Measurements from ENCODE around the gene GOLGA3.

GOLGA3 gene

DNA sequence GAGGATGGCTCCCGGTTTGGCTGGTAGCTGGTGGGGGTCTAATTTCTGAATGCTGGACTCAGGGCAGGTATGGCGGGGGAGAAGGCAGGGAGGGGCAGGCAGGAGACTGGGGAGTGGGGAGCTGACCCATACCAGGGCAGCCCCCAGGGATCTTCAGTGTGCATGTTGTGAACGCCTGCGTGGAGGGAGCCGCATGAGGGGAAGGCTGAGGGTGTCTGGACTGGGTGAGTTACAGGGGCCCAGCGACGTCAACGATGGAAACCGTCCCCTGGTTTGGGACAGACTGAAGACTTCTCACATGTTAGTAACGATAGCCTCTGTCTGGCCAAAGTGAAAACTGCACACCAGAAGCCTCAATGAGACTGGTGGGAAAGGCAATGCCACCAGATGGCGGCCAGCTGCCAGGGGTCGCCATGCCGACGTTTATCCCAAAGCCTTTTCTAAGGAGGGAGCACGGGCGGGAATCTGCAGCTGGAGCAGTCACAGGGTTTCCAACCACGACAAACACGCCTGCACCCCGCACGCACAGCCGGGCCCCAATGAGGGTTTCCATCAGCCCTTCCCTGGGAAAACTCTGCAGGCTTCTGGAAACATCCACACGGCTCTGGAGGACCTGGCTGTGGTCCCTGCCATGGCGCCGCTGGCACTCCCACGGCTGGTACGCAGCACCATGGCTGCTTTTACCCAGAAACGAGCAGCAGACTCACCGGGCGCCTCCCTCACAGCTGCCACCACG, 104.0 kb downstream of the GOLGA3 start:
- no peak for DNase-seq (ENCODE audit: low read depth in 2 of 2, low spot score in 1 of 2)

DNA sequence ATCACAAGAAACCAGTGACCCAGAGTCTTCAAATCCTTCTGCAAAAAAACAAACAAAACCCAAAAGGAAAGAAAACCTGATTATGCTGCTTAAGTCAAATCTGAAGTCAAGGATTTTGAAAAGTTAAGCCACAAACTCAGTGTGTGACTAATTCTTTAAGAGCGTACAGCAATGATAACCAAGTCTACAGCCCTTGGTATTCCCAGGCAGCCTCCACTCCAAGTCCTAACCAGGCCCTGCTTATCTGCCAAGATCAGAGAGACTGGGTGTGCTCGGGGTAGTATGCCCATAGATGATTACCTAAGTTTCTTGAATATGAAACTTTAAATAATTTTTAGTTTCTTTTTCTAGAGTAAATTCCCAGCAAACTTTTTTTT, 104.9 kb downstream of the GOLGA3 start:
- no peak for DNase-seq (ENCODE audit: low read depth in 2 of 2, low spot score in 1 of 2)

DNA sequence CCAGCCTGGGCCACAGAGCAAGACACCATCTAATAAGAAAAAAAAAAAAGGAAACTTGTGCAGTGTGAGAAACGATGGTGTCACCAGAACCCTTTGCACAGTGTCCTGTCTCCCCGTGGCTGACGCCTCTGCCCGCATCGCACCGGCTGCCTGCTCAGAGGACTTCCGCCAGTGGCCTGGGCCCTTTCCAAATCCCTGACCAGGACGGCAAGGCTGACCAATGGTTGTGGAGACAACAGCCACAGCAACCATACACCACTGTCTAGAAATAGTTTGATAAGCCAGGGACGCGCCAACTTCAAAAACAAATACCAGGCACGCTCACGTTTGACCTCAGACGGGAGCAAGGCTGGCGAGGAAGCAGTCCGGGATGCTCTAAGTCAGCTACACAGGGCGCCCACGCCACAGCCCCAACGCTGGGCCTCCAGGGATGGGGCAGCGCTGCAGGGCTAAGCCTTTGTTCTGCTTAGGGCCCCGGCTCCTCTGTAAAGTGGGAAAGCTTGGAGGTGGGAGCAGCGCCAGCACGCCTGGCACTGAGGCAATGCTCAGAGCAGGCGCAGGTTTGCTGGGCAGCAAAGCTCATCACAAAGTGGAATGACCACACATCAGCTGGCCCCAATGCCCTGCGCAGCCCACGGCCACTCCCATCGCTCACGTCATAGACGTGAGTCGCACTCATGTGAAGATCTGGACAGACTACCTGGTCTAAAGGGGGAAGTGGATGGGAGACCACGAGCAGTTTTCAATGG, 105.5 kb downstream of the GOLGA3 start:
- no peak for DNase-seq (ENCODE audit: low read depth in 2 of 2, low spot score in 1 of 2)

DNA sequence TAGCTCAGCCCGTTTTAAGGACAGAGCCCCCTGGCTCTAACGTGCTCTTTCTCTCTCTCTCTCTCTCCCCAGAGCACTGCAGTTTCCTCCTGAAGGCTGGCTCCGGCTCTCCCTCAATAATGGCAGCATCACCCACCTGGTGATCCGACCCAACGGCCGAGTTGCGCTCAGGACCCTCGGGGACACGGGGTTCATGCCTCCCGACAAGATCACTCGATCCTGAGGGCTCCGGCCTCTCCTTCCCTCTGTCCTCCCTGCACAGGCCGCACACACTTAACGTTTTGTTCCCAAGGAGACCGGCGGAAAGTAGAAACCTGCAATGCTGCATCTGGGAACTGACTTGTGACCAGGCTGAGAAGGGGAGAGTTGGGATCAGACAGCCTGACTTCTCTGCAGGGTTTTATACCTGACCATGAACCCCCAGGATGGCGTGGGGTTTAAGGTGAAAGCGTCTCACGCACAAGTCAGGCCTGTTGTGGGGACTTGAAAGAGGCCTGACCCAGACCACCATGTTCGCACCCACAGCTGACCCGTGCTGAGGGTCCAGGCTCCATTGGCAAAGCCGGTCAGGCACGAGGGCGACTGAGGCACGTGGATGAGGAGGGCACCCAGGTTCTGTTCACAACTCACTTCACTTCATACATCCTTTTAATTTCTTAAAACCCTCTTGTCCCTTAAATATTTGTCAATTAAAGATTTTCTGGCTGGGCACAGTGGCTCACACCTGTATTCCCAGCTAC, 107.9 kb downstream of the GOLGA3 start:
- no peak for DNase-seq (ENCODE audit: low read depth in 2 of 2, low spot score in 1 of 2)

GRCh38 chr12:132719954-132720324, 108.7 kb downstream of the GOLGA3 start:
- no peak for DNase-seq (ENCODE audit: low read depth in 2 of 2, low spot score in 1 of 2)

DNA sequence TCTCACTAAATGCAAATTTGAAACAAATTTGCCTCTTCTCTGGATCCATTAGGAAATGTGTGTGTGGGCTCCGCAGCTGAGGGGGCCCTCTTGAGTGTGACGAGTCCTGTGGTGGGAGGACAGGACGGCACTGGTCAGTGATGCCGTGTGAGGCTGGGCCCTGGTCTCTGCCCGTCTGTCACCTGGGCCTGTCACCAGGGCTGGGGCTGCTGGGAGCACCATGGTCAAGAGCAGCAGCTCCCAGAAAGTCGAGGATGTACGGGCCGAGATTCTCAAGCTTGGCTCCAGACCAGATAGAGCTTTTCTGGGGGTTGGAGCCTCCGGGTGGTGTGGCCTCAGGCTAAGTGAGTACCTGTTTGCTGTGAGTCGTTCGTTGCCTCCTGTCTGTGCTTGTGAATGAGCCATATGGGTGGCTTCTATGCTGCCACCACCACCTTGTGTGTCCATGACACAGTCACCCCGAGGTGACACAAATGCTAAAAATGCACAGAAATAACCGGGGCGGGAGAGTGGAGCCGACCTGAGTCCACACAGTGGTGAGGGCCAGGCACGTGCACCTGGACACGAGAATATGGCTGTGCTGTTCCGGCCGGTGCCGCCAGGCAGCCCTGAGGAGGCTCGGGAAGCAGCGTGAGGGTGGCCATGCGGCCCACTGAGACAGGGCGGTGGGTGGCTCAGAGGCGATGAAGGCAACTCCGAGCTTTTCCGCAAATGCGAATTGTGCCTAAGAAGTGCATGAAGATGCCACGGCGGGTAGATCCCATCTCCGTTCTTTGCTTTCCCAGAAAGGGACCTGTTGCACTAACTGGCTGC, 109.3 kb downstream of the GOLGA3 start:
- DNase-seq (ENCODE audit: low read depth in 2 of 2, low spot score in 1 of 2) = no peak
